Measurements from ENCODE around the gene ACR. TPM values are rescaled to one million over a fixed set of nuclear protein-coding genes. Genes with fewer than 3 reads are reported as not detected.
A peak's percentile ranks its signal among the peaks of the same experiment; 100 is the strongest.

The ACR gene
- 0.19 and 0.22 TPM in 2 replicates for total RNA-seq (ENCODE audit: low replicate concordance)
- long read RNA-seq, result 0 reads

- H3K9me3 Mint-ChIP-seq, result no peaks in the 10 kb centered on the region
- peak; percentile 60 for DNase-seq (ENCODE audit: extremely low spot score, unreplicated experiment)
- H3K27me3 Mint-ChIP-seq, result peaks cover 27% of the 10 kb centered on the region
- no peak within 1 kb of the TSS for H3K4me3 Mint-ChIP-seq
- no peaks in the 10 kb centered on the region for H3K36me3 Mint-ChIP-seq
- H3K27ac Mint-ChIP-seq, result no peak within 1 kb of the TSS
- peaks cover 9% of the 10 kb centered on the region for H3K4me1 Mint-ChIP-seq (ENCODE audit: unreplicated experiment)
- no peak for TF ChIP-seq CTCF (conservative IDR thresholded peaks at IDR 0.05)
Measured at GRCh38 chr22:50737728-50738648, at the start of gene ACR. TSS of gene ACR (plus strand) at chr22:50738204. CDS start at chr22:50738236, 32 bp downstream.

- no peak for TF ChIP-seq CTCF (conservative IDR thresholded peaks at IDR 0.05)
- no peak for DNase-seq (ENCODE audit: extremely low spot score, unreplicated experiment)
- peaks cover 4% of the 10 kb centered on the region for H3K27me3 Mint-ChIP-seq
- no peak overlapping the region for H3K4me3 Mint-ChIP-seq
- H3K36me3 Mint-ChIP-seq, result peaks cover 24% of the 10 kb centered on the region
- no peak overlapping the region for H3K27ac Mint-ChIP-seq
- H3K4me1 Mint-ChIP-seq (ENCODE audit: unreplicated experiment), result no peaks in the 10 kb centered on the region
- H3K9me3 Mint-ChIP-seq, result no peaks in the 10 kb centered on the region
Measured at GRCh38 chr22:50688448-50688847, 49.6 kb upstream of the ACR start.

GRCh38 chr22:50691521-50691920 is 46.5 kb upstream of the ACR start:
- no peaks in the 10 kb centered on the region for H3K9me3 Mint-ChIP-seq
- no peaks in the 10 kb centered on the region for H3K27me3 Mint-ChIP-seq
- peak; percentile 83 for TF ChIP-seq CTCF (conservative IDR thresholded peaks at IDR 0.05)
- no peak for DNase-seq (ENCODE audit: extremely low spot score, unreplicated experiment)
- H3K4me1 Mint-ChIP-seq (ENCODE audit: unreplicated experiment), result no peaks in the 10 kb centered on the region
- no peak overlapping the region for H3K4me3 Mint-ChIP-seq
- H3K27ac Mint-ChIP-seq, result no peak overlapping the region
- H3K36me3 Mint-ChIP-seq, result peaks cover 19% of the 10 kb centered on the region

- no peak for DNase-seq (ENCODE audit: extremely low spot score, unreplicated experiment)
- H3K4me3 Mint-ChIP-seq, result no peak overlapping the region
- no peak overlapping the region for H3K27ac Mint-ChIP-seq
- no peaks in the 10 kb centered on the region for H3K9me3 Mint-ChIP-seq
- no peak for TF ChIP-seq CTCF (conservative IDR thresholded peaks at IDR 0.05)
- H3K36me3 Mint-ChIP-seq, result peaks cover 19% of the 10 kb centered on the region
- no peaks in the 10 kb centered on the region for H3K4me1 Mint-ChIP-seq (ENCODE audit: unreplicated experiment)
- H3K27me3 Mint-ChIP-seq, result no peaks in the 10 kb centered on the region
Measured at GRCh38 chr22:50693462-50693861, 44.5 kb upstream of the ACR start.

- H3K9me3 Mint-ChIP-seq, result no peaks in the 10 kb centered on the region
- peaks cover 3% of the 10 kb centered on the region for H3K27me3 Mint-ChIP-seq
- H3K4me3 Mint-ChIP-seq, result no peak overlapping the region
- peak; percentile 40 for TF ChIP-seq CTCF (conservative IDR thresholded peaks at IDR 0.05)
- H3K27ac Mint-ChIP-seq, result no peak overlapping the region
- peaks cover 15% of the 10 kb centered on the region for H3K36me3 Mint-ChIP-seq
- H3K4me1 Mint-ChIP-seq (ENCODE audit: unreplicated experiment), result peaks cover 6% of the 10 kb centered on the region
- DNase-seq (ENCODE audit: extremely low spot score, unreplicated experiment), result no peak
Measured at GRCh38 chr22:50694099-50694605, 43.9 kb upstream of the ACR start.

Data from type B pancreatic cell (in vitro differentiated cells).